ENCODE results near the gene LSR.
"Not testable (repeated sequence)": the region's sequence is repeated elsewhere in the genome, so short reads cannot be mapped to it uniquely, and the experiment has no call there.

The LSR gene

GRCh38 chr19:35216833-35217648, 31.8 kb upstream of the LSR start:
- in situ Hi-C loops (cut with MboI; ENCODE audit: low sequenced_read_pairs), result no loop called here

GRCh38 chr19:35217649-35217990, 31.2 kb upstream of the LSR start:
- in situ Hi-C loops (cut with MboI; ENCODE audit: low sequenced_read_pairs), result no loop called here

GRCh38 chr19:35219008-35219407, 29.8 kb upstream of the LSR start:
- in situ Hi-C loops (cut with MboI; ENCODE audit: low sequenced_read_pairs), result no loop called here

- in situ Hi-C loops (cut with MboI; ENCODE audit: low sequenced_read_pairs), result no loop called here
Measured at GRCh38 chr19:35220315-35220921, 28.4 kb upstream of the LSR start.

GRCh38 chr19:35220973-35221590, 27.7 kb upstream of the LSR start:
- in situ Hi-C loops (cut with MboI; ENCODE audit: low sequenced_read_pairs), result not testable (repeated sequence)

GRCh38 chr19:35222373-35223015, 26.3 kb upstream of the LSR start:
- in situ Hi-C loops (cut with MboI; ENCODE audit: low sequenced_read_pairs), result no loop called here

- in situ Hi-C loops (cut with MboI; ENCODE audit: low sequenced_read_pairs), result no loop called here
Measured at GRCh38 chr19:35223084-35223790, 25.6 kb upstream of the LSR start.

GRCh38 chr19:35223862-35224505, 24.8 kb upstream of the LSR start:
- in situ Hi-C loops (cut with MboI; ENCODE audit: low sequenced_read_pairs), result no loop called here

GRCh38 chr19:35224681-35225571, 23.9 kb upstream of the LSR start:
- in situ Hi-C loops (cut with MboI; ENCODE audit: low sequenced_read_pairs), result no loop called here

GRCh38 chr19:35225951-35226350, 22.9 kb upstream of the LSR start:
- in situ Hi-C loops (cut with MboI; ENCODE audit: low sequenced_read_pairs), result no loop called here

GRCh38 chr19:35226748-35227147, 22.1 kb upstream of the LSR start:
- in situ Hi-C loops (cut with MboI; ENCODE audit: low sequenced_read_pairs), result no loop called here

GRCh38 chr19:35228177-35228930, 20.4 kb upstream of the LSR start, which contains the start of gene FAM187B:
Gene FAM187B (minus strand): TSS chr19:35228739. CDS start chr19:35228680, 59 bp downstream.
- in situ Hi-C loops (cut with MboI; ENCODE audit: low sequenced_read_pairs), result no loop called here

GRCh38 chr19:35229601-35230000, 19.2 kb upstream of the LSR start:
- in situ Hi-C loops (cut with MboI; ENCODE audit: low sequenced_read_pairs), result no loop called here

GRCh38 chr19:35231956-35232645, 16.7 kb upstream of the LSR start:
- in situ Hi-C loops (cut with MboI; ENCODE audit: low sequenced_read_pairs), result no loop called here

- in situ Hi-C loops (cut with MboI; ENCODE audit: low sequenced_read_pairs), result no loop called here
Measured at GRCh38 chr19:35232912-35233311, 15.9 kb upstream of the LSR start.

GRCh38 chr19:35236638-35237400, 12.0 kb upstream of the LSR start:
- in situ Hi-C loops (cut with MboI; ENCODE audit: low sequenced_read_pairs), result no loop called here

- in situ Hi-C loops (cut with MboI; ENCODE audit: low sequenced_read_pairs), result not testable (repeated sequence)
Measured at GRCh38 chr19:35239597-35239996, 9.2 kb upstream of the LSR start.
